MCF 10A (cell line): ENCODE results near the gene ESRRB. TPM values are rescaled to one million over a fixed set of nuclear protein-coding genes. Genes with fewer than 3 reads are reported as not detected.

Experiments
- BruUV-seq: library from RNA; stranded (reverse); fragments of 400-500 nt; replicated peaks from 2 replicates; lab custom pipeline; 2021; lab: Mats Ljungman, UMichigan
- CTCF ChIA-PET: fragments of 300-600 bp; sonication (Branson Sonifier 250); formaldehyde crosslinking; extraction: SDS; loops from one replicate; lab custom pipeline; 2021; ENCODE audit warnings: antibody characterized with exemption, inconsistent platforms; lab: Yijun Ruan, JAX
- POLR2A ChIA-PET: fragments of 300-600, 350-650 bp; sonication (Branson Sonifier 250); formaldehyde crosslinking; extraction: SDS; loops from one replicate; lab custom pipeline; 2020; ENCODE audit warnings: antibody characterized with exemption, inconsistent platforms; lab: Yijun Ruan, JAX
- DNase-seq: peaks from one replicate; pipeline ENCODE4 v3.0.0-alpha.2; 2018; ENCODE audit not compliant: unreplicated experiment
- H3K27ac Mint-ChIP-seq: one replicate; pipeline ENCODE4 v1.8.0; 2022; ENCODE audit warnings: mild to moderate bottlenecking, low read depth, mixed read lengths; ENCODE audit not compliant: unreplicated experiment
- H3K27me3 Mint-ChIP-seq: one replicate; pipeline ENCODE4 v1.8.0; 2022; ENCODE audit warnings: mixed read lengths; ENCODE audit not compliant: insufficient read depth, unreplicated experiment
- H3K36me3 Mint-ChIP-seq: one replicate; pipeline ENCODE4 v1.8.0; 2022; ENCODE audit warnings: mild to moderate bottlenecking, moderate library complexity, mixed read lengths; ENCODE audit not compliant: insufficient read depth, unreplicated experiment
- H3K4me1 Mint-ChIP-seq: one replicate; pipeline ENCODE4 v1.8.0; 2022; ENCODE audit warnings: mixed read lengths; ENCODE audit not compliant: insufficient read depth, unreplicated experiment
- H3K4me3 Mint-ChIP-seq: one replicate; pipeline ENCODE4 v1.8.0; 2022; ENCODE audit warnings: mild to moderate bottlenecking, moderate library complexity, mixed read lengths; ENCODE audit not compliant: unreplicated experiment
- H3K9me3 Mint-ChIP-seq: one replicate; pipeline ENCODE4 v1.8.0; 2022; ENCODE audit warnings: mixed read lengths; ENCODE audit not compliant: unreplicated experiment
- CTCF ChIP-seq: fragments of 200-600 bp; IDR thresholded peaks from one replicate; pipeline ENCODE4 v1.8.0; 2022; ENCODE audit warnings: antibody characterized with exemption, mild to moderate bottlenecking; ENCODE audit not compliant: unreplicated experiment
- intact Hi-C: fragments of 100-400 bp; cut with micrococcal nuclease; formaldehyde crosslinking; loops from 2 replicates; pipeline ENCODE4 v1.14.1; 2022
- total RNA-seq: library from RNA; stranded (reverse); gene quantifications from 2 replicates; pipeline ENCODE4 v1.2.3, GENCODE V29; 2022

Gene ESRRB
- total RNA-seq, 1 experiment from 2014 or later = 0.23 TPM

GRCh38 chr14:76546426-76547221, 170.7 kb downstream of the ESRRB start:
- no TSS peak for BruUV-seq
- H3K4me3 Mint-ChIP-seq = no peak overlapping the region
- POLR2A ChIA-PET = no interaction called here
- H3K27ac Mint-ChIP-seq = no peak overlapping the region
- H3K36me3 Mint-ChIP-seq = no peaks in the 10 kb centered on the region
- no peaks in the 10 kb centered on the region for H3K9me3 Mint-ChIP-seq
- TF ChIP-seq CTCF = peak; percentile 66
- peaks cover 23% of the 10 kb centered on the region for H3K4me1 Mint-ChIP-seq
- DNase-seq = peak; percentile 72
- no peaks in the 10 kb centered on the region for H3K27me3 Mint-ChIP-seq
- CTCF ChIA-PET = interaction anchor here (1.6 to 1.9 kb wide), 2 partner anchors 9 to 10 kb away, joined by 5 read pairs; no protein-coding TSS in a partner anchor
- intact Hi-C loops = no loop called here

GRCh38 chr14:76547831-76548230, 171.9 kb downstream of the ESRRB start:
- TF ChIP-seq CTCF = no peak
- BruUV-seq = no TSS peak
- ChIA-PET CTCF (no interaction called here), POLR2A (no interaction called here)
- H3K4me3 Mint-ChIP-seq = no peak overlapping the region
- intact Hi-C loops = no loop called here
- H3K36me3 Mint-ChIP-seq = no peaks in the 10 kb centered on the region
- no peaks in the 10 kb centered on the region for H3K27me3 Mint-ChIP-seq
- DNase-seq = no peak
- no peaks in the 10 kb centered on the region for H3K9me3 Mint-ChIP-seq
- peaks cover 23% of the 10 kb centered on the region for H3K4me1 Mint-ChIP-seq
- no peak overlapping the region for H3K27ac Mint-ChIP-seq

DNA sequence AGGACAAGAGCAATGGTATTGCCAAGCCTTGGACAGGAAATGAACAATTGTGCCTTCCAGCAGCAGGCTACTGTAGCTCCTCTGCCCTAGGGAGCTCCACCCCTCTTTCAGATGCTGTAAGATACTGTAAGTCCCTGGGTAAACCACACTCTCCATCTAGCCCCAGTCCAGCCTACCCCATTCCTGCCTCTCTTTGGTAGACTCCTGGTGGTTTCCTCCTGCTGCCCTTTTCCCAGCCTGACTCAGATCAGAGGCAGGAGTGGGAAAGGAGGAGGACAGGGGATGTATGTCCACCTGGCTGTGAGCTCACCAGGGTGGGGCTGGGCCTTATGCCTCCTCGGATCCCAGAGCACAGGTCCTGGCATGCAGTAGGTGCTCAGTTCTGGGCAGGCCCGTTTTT, 174.6 kb downstream of the ESRRB start:
- DNase-seq = peak; percentile 95
- intact Hi-C loops = no loop called here
- ChIA-PET CTCF (interaction anchor here (0.5 to 1.7 kb wide), 7 partner anchors 16 to 136 kb away, joined by 3 to 5 read pairs (median 3); no protein-coding TSS in a partner anchor), POLR2A (interaction anchor here (0.6 to 3.3 kb wide), 6 partner anchors 34 to 369 kb away, joined by 3 to 26 read pairs (median 3); no protein-coding TSS in a partner anchor)
- Mint-ChIP-seq H3K4me1 (peaks cover 23% of the 10 kb centered on the region), H3K27me3 (no peaks in the 10 kb centered on the region), H3K27ac (peak overlapping the region; percentile 39), H3K4me3 (no peak overlapping the region), H3K9me3 (no peaks in the 10 kb centered on the region), H3K36me3 (no peaks in the 10 kb centered on the region)
- TF ChIP-seq CTCF = no peak
- no TSS peak for BruUV-seq

DNA sequence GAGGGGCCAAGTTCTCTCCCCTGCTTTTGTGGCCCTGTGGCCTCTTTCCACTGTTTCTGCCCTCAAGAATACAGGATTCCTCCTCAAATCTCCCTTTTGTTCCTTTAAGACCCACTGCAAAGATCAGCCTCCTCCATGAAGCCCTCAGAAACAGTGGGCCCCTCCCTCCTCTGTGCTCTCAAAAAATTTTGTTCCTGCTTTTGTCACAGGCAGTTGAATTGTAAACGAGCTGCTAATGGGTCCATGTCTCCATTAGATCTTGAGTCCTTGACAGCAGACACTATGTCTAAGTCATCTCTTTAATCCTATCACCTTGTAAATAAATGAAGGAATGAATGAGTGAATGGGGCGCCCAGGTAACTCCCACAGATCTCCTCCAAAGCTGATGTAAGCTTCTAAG, 175.2 kb downstream of the ESRRB start:
- no peaks in the 10 kb centered on the region for H3K9me3 Mint-ChIP-seq
- BruUV-seq = no TSS peak

More for the DNA sequence above, 175.2 kb downstream of the ESRRB start:
- TF ChIP-seq CTCF = no peak
- ChIA-PET POLR2A (interaction anchor here (0.6 to 3.3 kb wide), 6 partner anchors 35 to 368 kb away, joined by 3 to 26 read pairs (median 3); no protein-coding TSS in a partner anchor), CTCF (interaction anchor here (0.5 to 1.7 kb wide), 4 partner anchors 12 to 463 kb away, joined by 3 to 5 read pairs (median 3); no protein-coding TSS in a partner anchor)
- H3K36me3 Mint-ChIP-seq = no peaks in the 10 kb centered on the region
- no peak for DNase-seq
- intact Hi-C loops = no loop called here
- H3K4me1 Mint-ChIP-seq = peaks cover 23% of the 10 kb centered on the region
- H3K4me3 Mint-ChIP-seq = peak overlapping the region; percentile 2
- peak overlapping the region; percentile 39 for H3K27ac Mint-ChIP-seq
- no peaks in the 10 kb centered on the region for H3K27me3 Mint-ChIP-seq
